A549 treated with dexamethasone at 1 μM for 4 hours (cell line): ENCODE measurements around the gene DDX20. TPM values are rescaled to one million over a fixed set of nuclear protein-coding genes. Genes with fewer than 3 reads are reported as not detected.

ENCODE experiments used
- total RNA-seq: library from RNA; stranded (reverse); fragments of 200-300 nt; extraction: Qiagen RNA extraction; gene quantifications from 5 replicates; pipeline ENCODE4 v1.2.3, GENCODE V29; 2022

DDX20 gene
- total RNA-seq = 8.9 to 10.5 TPM (median 9.7 TPM) in 5 replicates

DNA sequence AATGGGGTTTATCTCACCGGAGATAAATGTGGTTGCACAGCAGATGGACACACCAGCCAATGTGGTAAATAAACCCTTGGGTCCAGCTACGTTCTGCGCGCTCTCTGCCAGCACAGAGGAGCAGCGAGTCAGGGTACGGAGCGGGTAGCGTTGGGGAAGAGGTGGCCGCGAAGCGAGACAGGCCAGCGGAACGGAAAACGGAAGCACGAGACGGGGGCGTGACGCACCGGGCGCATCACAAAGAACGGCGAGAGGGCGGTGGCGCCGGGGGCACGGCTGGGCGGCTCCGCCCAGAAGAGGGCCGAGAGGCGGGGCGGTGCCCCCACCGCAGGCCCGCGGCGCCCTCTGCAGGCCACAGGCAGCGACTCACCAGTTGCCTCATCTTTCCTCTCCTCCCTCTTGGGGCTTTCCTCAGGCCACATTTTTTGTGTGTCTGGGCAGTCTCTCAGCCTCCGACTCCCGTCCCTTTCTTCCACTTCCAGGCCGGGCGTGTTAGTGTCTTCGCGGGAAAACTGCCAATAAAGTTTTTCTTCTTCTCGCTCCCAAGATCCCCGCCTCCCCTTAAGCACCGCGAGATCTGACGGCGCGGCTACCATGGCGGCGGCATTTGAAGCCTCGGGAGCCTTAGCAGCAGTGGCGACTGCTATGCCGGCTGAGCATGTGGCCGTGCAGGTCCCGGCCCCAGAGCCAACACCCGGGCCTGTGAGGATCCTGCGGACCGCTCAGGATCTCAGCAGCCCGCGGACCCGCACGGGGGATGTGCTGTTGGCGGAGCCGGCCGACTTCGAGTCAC, at the start of gene DDX20:
Gene DDX20 (plus strand): TSS at position 571 of the 793 bp plus-strand sequence. CDS start 24 bp downstream, at position 595.

GRCh38 chr1:111739194-111739924, 16.3 kb upstream of the DDX20 start, which contains the start of gene INKA2:
TSS of gene INKA2 (minus strand) at chr1:111739395. CDS start at chr1:111739242, 153 bp downstream.

Other genes starting within 250 kb of the DDX20 start
- gene RAP1A, start 136.1 kb upstream of the DDX20 start, total RNA-seq = 25.4 to 40.9 TPM (median 29.8 TPM) in 5 replicates
- 1.9 to 2.3 TPM (median 2.1 TPM) in 5 replicates for gene INKA2, start 16.5 kb upstream of the DDX20 start, total RNA-seq
- 0.02 TPM in 3 of 5 replicates, not detected in the others for gene KCND3, start 233.8 kb downstream of the DDX20 start, total RNA-seq